ENCODE data around the gene SYNE1.
"Not testable (repeated sequence)": the region's sequence is repeated elsewhere in the genome, so short reads cannot be mapped to it uniquely, and the experiment has no call there.

Gene SYNE1

GRCh38 chr6:152558798-152559197 lies 78.4 kb downstream of the SYNE1 start:
- DNase-seq = not testable (repeated sequence)

GRCh38 chr6:152557502-152557901 lies 79.7 kb downstream of the SYNE1 start:
- no peak for DNase-seq

GRCh38 chr6:152554851-152555250 lies 82.3 kb downstream of the SYNE1 start:
- no peak for DNase-seq

GRCh38 chr6:152552616-152553209 lies 84.4 kb downstream of the SYNE1 start:
- no peak for DNase-seq

- no peak for DNase-seq
Observed at GRCh38 chr6:152543519-152543918, 93.6 kb downstream of the SYNE1 start.

- no peak for DNase-seq
Observed at GRCh38 chr6:152540381-152540780, 96.8 kb downstream of the SYNE1 start.

GRCh38 chr6:152534541-152534940 lies 102.6 kb downstream of the SYNE1 start:
- no peak for DNase-seq

GRCh38 chr6:152532556-152533422 lies 104.4 kb downstream of the SYNE1 start:
- DNase-seq = no peak

GRCh38 chr6:152531659-152532058 lies 105.5 kb downstream of the SYNE1 start:
- no peak for DNase-seq

GRCh38 chr6:152529369-152529768 lies 107.8 kb downstream of the SYNE1 start:
- no peak for DNase-seq

- not testable (repeated sequence) for DNase-seq
Observed at GRCh38 chr6:152514120-152514519, 123.0 kb downstream of the SYNE1 start.

- no peak for DNase-seq
Observed at GRCh38 chr6:152509916-152510315, 127.2 kb downstream of the SYNE1 start.

GRCh38 chr6:152508477-152508876 lies 128.7 kb downstream of the SYNE1 start:
- no peak for DNase-seq

- no peak for DNase-seq
Observed at GRCh38 chr6:152503546-152503945, 133.6 kb downstream of the SYNE1 start.

- DNase-seq = no peak
Observed at GRCh38 chr6:152502421-152503188, 134.6 kb downstream of the SYNE1 start.

GRCh38 chr6:152499931-152500330 lies 137.2 kb downstream of the SYNE1 start:
- no peak for DNase-seq

GRCh38 chr6:152496731-152497130 lies 140.4 kb downstream of the SYNE1 start:
- DNase-seq = no peak

- DNase-seq = not testable (repeated sequence)
Observed at GRCh38 chr6:152495456-152495855, 141.7 kb downstream of the SYNE1 start.

GRCh38 chr6:152492281-152492680 lies 144.9 kb downstream of the SYNE1 start:
- not testable (repeated sequence) for DNase-seq

GRCh38 chr6:152491501-152491900 lies 145.7 kb downstream of the SYNE1 start:
- not testable (repeated sequence) for DNase-seq

- not testable (repeated sequence) for DNase-seq
Observed at GRCh38 chr6:152490971-152491378, 146.2 kb downstream of the SYNE1 start.

GRCh38 chr6:152484806-152485205 lies 152.4 kb downstream of the SYNE1 start:
- DNase-seq = no peak

- DNase-seq = no peak
Observed at GRCh38 chr6:152482289-152482688, 154.9 kb downstream of the SYNE1 start.
